ENCODE data around the gene ZNF385B.

Gene ZNF385B

DNA sequence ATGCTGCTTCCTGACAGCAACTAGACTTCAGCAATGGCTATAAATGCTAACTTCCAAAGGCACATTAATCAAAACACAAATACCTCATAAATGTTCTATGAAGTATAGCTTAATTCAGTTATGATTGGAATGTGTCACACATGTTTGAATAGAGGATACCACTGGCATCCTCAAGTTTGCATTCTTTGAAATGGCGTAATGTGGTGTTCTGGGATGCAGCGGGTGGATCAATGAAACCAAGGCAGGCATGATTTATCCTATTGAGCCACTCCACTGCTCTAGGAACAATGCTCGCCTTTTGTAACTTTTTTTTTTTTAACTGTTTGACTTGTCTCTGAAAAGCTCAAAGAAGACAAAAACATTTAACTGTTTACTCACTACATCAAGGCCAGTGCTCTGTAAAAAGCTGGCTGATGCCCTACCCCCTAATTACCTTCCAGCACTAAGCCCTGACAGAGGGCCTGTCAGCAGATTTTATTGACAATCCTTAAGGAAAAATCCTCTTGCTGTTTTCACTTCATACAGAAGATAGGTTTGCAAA is 318.0 kb downstream of the ZNF385B start:
- peak; percentile 91 to 93 for DNase-seq

- DNase-seq = no peak
Observed at GRCh38 chr2:179541586-179541985, 319.8 kb downstream of the ZNF385B start.

DNA sequence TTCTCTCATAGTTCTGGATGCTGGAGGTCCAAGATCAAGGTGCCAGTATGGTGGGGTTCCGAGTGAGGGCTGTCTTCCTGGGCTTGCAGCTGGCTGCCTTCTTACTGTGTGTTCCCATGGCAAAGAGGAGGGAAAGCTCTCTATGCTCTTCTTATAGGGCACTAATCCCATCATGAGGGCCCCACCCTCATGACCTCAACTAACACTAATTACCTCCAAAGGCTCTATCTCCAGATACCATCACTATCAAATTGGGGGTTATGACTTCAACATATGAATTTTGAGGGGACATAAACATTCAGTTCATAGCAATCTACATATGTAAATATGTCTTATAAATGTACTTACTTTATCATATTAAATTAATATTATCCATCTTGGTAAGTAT is 322.3 kb downstream of the ZNF385B start:
- no peak for DNase-seq

DNA sequence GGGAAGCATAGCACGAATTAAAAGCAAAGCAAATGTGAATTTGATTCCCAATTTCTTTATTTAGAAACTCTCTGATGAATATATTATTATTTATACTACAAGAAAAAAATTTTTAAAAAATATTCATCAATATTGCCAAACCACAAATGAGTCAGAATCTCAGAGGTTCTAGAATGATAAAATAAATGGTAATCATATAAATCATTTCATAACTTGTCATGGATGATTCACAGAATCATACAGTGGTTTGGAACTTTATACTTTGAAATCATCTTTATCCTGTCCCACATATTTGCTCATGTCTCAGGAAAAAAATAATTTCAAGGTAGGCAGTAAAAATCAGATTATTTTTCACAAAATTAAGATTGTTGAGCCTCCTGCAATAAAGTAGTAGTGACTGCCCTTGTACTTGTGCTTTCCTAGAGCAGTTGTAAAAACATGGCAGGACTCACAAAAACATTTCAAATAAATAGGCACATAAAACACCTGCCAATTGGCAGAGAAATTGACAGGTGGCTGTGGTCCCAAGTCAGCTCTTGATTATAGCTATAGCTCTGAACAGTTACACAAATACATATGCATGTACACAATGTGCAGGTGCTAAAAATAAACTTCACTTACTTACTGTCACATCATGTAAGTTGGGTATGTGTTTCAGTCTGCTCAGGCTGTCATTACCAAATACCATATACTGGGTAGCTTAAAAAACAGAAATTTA is 322.8 kb downstream of the ZNF385B start:
- no peak for DNase-seq

- no peak for DNase-seq
Observed at GRCh38 chr2:179536185-179536584, 325.2 kb downstream of the ZNF385B start.

- DNase-seq = no peak
Observed at GRCh38 chr2:179533875-179534274, 327.5 kb downstream of the ZNF385B start.

DNA sequence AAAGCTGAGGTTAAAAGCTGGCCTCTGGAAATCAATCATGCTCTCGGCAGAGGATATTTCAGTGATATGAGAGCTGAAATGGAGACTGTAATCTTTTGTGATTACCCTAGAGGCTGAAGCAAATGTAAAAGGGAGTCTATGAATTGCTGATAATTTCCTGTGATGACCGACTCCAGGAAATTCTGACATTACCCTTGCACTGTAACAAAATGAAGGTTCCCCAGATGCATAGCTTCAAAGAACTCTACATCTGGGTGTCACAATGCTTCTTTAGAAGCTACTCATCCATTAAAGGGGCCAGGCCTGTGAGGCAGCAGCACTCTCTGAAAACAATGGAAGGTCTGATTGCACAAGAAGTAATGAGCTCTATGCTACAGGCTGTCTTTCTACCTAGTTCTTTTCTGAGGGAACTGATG is 328.5 kb downstream of the ZNF385B start:
- DNase-seq = no peak

DNA sequence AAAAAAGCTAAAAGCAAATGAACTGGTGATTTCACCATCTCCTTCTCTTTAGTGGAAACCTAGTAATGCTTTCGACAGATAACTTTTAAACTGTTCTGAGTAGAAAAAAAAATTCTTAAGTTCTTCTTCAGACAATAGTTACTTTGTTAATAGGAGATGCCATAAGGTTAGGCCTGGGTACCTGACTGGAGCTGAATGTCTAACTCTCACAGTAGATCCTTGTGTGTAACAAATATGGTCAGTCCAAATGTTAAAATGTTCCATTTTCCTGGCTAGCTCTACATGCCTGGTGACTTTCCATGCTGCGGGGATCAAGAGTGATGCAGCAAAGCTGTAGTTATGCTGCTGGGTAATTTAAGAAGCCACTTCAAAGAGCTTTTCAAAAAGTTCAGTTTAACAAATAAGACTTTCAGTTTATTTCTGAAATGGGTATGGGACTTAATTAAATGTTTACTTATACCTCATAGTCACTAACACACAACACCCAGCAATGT is 332.8 kb downstream of the ZNF385B start:
- no peak for DNase-seq

GRCh38 chr2:179525340-179525739 is 336.1 kb downstream of the ZNF385B start:
- DNase-seq = no peak

DNA sequence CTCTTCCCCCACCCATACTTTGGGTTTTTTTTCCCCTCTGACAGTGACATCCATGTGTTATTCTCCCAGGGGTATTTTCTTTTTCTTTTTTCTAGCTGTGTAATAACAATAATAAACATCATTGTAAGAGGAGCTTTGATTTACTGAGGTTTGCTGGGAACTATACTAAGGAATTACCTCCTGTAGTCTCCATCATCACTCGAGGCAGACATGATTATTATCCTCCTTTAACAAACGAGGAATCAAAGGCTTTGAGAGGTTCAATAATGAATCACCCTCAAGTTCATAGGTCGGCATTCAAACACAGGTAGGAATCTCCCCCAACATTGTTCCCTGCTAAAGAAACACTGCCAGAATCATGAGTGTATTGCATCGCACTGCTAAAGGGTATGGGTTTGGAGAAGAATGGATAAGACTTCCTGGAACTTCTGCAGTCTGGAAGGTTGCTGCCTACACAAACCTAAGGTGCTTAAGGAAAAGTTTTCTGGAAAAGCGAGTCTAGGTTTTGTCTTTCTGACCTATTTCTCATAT is 336.5 kb downstream of the ZNF385B start:
- DNase-seq = no peak

GRCh38 chr2:179521944-179522343 is 339.5 kb downstream of the ZNF385B start:
- no peak for DNase-seq

GRCh38 chr2:179518830-179519229 is 342.6 kb downstream of the ZNF385B start:
- DNase-seq = no peak

DNA sequence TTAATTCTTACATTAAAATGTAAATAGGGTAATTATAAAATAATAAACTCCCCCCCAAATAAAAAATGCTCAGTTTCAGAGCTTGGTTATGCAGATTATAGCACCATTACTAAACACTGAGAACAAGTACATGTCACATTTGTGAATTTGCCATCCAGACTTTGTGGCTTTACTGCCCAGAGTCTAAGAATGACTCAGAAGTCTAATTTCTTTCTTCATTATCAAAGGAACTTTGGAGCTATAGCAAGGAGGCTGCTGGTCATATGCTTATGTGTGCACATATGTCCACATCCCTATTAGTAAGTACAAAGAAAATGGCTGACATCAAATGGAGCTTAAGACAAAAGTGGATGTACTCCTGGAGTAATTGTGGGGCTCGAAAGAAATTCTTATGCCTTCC is 348.2 kb downstream of the ZNF385B start:
- DNase-seq = no peak

GRCh38 chr2:179512281-179513035 is 349.0 kb downstream of the ZNF385B start:
- no peak for DNase-seq

DNA sequence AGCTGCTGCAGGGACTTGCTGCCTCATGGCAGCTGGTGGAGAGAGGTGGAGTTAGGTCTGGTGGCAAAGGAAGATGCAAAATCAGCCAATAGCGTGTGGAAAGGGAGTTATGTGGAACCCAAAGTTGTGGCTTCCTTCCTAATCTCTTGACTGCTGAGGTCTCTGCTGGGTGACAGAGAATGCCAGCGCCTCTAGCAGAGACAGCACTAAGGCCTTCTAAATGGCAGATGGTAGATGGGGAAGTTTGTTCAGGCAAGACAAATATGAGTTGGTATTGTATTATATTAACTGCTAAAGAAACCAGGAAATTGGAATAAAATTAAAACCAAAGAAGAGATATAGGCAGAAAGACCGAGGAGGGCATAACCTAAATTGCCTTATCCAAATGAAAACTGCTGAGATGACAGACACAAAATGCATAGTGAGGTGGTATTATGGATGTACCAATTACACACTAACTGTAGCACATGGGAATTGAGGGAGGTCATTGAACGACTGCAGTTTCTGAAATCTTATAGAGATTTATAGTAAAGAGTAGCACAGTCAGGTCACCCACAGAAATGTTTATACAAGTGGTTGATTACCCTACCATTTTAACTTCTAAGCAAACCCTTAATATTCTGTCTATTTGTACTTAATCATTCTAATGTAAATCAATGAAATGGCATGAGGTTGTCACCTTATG is 350.2 kb downstream of the ZNF385B start:
- no peak for DNase-seq

- no peak for DNase-seq
Observed at GRCh38 chr2:179495315-179495714, 366.1 kb downstream of the ZNF385B start.

DNA sequence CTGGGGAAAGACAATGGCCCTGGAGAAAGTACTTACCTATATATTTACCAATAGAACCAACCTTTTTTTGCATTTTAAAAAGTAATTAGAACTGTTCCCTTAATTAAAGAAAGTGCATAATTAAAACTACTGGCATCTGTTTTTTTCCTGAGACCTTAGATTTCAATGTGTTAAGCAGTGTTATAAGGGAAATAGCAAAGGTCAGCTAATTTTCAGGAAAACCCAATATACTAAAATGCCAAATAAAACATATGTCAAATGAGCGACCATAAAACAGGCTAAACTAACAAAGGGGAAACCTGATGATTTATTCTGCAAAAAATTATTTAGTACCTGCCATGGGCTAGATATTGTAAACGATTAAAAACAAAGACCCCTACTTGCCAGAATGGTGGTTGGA is 372.8 kb downstream of the ZNF385B start:
- no peak for DNase-seq

DNA sequence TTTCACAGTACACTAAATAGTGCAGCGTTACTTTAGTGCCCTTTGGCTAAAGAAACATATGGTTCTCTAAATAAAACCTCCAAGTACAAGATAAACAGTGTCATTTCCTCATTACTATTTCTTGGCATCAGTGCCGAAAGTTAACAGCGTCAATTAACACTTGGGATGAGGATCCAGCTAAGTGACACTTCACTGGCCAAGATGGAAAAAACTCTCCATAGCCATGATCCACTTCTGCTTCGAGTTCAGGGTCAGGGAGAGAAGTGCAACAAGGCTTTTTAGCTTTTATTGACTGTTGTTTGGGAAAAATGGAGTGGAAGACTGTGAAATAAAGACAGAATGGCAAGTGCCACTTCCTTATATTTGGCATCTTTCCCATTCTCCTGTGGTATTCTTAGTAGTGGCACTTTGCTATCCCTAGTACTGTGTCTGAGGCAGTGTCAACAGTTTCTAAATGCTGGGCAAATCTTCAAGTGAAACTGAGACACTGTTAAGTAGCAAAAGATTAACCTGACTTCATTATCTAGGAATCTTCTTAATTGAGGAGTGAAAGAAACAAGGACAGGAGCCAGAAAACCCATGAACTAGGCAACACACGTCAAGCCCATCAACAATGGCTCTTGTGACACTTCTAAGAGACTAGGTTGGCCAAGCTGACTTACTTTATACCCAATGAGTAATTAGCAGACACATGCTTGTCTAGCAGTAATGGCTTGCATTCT is 374.2 kb downstream of the ZNF385B start:
- no peak for DNase-seq

DNA sequence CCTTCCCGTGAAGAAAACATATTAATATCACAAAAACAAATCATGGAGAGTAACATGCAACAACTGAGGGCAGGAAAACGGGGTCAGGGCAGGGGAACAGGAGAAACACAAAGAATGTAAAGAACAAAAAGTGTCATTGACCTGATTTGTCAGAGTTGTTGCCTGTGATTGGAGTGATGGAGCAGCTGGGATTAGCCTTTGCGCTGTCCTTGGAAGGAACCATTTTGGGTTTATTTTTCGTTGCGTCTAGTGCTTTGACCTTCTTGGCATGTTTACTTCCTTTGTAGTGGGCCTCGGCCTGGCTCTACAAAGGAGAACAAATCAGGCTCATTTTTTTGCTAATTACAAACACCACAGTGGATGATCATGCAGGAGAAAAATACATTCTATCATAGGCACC is 378.3 kb downstream of the ZNF385B start:
- DNase-seq = no peak

- DNase-seq = no peak
Observed at GRCh38 chr2:179479947-179480346, 381.5 kb downstream of the ZNF385B start.

DNA sequence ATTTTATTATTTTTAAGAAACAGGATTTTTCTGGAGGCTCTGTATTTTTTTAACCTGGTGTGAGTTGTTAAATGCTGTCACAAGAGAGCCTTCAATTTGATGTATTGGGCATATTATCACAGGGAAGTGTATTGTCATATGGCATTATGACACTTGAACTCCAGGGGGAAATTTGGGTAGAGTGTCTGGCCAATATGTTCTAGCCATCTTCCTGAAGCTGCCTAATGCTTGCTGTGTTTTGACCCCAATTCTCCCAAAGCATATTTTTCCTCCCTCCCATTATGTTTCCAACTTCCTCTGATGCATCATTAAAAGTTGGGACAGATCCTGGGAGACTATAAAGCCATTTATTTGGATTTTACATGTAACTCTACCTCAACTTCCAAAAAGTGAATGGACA is 382.6 kb downstream of the ZNF385B start:
- no peak for DNase-seq

DNA sequence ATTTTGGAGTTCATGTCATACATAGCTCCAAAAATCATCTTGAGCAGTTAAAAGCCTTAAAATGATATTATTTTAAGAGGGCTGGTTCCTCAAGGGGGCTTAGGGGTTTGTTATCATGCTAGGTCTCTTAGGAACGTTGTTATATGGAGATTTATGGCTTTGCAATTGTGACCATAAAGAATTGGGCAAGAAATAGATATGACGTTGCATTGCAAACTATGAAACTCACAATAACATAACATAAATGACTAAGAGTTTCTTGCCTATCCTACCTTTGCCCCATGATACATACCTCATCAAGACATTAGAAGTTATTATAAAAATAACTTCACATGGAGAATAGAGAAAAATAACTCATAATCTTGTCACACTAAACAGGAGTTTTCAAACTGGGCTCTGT is 390.4 kb downstream of the ZNF385B start:
- DNase-seq = no peak

- DNase-seq = no peak
Observed at GRCh38 chr2:179470089-179470488, 391.3 kb downstream of the ZNF385B start.

Measured in NCI-H1930 (cell line).